SW 1271 (cell line): ENCODE data around the gene P3H2.

Experiments
- DNase-seq, 2 experiments: peaks; one replicate each; lab custom pipeline; 2025; lab: John Stamatoyannopoulos, UW

Gene P3H2

GRCh38 chr3:189945935-189946709 lies 174.6 kb downstream of the P3H2 start:
- DNase-seq, result no peak

GRCh38 chr3:189944285-189945145 lies 176.2 kb downstream of the P3H2 start:
- no peak for DNase-seq

- no peak for DNase-seq
Measured at GRCh38 chr3:189942948-189943347, 177.7 kb downstream of the P3H2 start.

- DNase-seq, result no peak
Measured at GRCh38 chr3:189941679-189942078, 179.0 kb downstream of the P3H2 start.

GRCh38 chr3:189941125-189941524 lies 179.6 kb downstream of the P3H2 start:
- DNase-seq, result no peak

GRCh38 chr3:189937302-189938127 lies 183.2 kb downstream of the P3H2 start:
- DNase-seq, result peak; percentile 98 to 100

- no peak for DNase-seq
Measured at GRCh38 chr3:189936201-189936945, 184.3 kb downstream of the P3H2 start.

- no peak for DNase-seq
Measured at GRCh38 chr3:189927975-189928895, 192.5 kb downstream of the P3H2 start.

- no peak for DNase-seq
Measured at GRCh38 chr3:189921770-189922169, 198.9 kb downstream of the P3H2 start.

GRCh38 chr3:189914799-189915198 lies 205.9 kb downstream of the P3H2 start:
- peak; percentile 52 to 84 for DNase-seq

GRCh38 chr3:189911001-189911400 lies 209.7 kb downstream of the P3H2 start:
- DNase-seq, result no peak

- DNase-seq, result no peak
Measured at GRCh38 chr3:189909573-189909972, 211.1 kb downstream of the P3H2 start.

GRCh38 chr3:189909139-189909538 lies 211.6 kb downstream of the P3H2 start:
- DNase-seq, result no peak

GRCh38 chr3:189908646-189909045 lies 212.1 kb downstream of the P3H2 start:
- peak; percentile 26 to 73 for DNase-seq

- DNase-seq, result no peak
Measured at GRCh38 chr3:189907803-189908202, 212.9 kb downstream of the P3H2 start.
